ENCODE results near the gene ANKRD13A.
A peak's percentile ranks its signal among the peaks of the same experiment; 100 is the strongest.
"Not testable (repeated sequence)": the region's sequence is repeated elsewhere in the genome, so short reads cannot be mapped to it uniquely, and the experiment has no call there.

ANKRD13A gene

DNA sequence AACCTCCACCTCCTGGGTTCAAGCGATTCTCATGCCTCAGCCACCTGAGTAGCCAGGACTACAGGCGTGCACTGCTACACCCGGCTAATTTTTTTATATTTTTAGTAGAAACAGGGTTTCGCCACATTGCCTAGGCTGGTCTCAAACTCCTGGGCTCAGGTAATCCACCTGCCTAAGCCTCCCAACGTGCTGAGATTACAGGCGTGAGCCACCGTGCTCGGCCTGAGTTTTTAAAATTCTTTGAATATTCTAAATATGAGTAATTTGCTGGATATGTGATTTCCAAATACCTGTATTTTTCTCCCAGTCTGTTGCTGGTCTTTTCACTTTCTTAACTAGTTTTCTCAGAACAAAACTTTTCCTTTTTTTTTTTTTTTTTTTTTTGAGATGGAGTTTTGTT, 30.4 kb upstream of the ANKRD13A start:
- ChIA-PET POLR2A (no interaction called here), CTCF (no interaction called here)
- H3K4me3 ChIP-seq (ENCODE audit: low read depth, low read length): no peak overlapping the region
- no peak for DNase-seq (ENCODE audit: low read depth, low spot score)
- TF ChIP-seq, protein P1, sequence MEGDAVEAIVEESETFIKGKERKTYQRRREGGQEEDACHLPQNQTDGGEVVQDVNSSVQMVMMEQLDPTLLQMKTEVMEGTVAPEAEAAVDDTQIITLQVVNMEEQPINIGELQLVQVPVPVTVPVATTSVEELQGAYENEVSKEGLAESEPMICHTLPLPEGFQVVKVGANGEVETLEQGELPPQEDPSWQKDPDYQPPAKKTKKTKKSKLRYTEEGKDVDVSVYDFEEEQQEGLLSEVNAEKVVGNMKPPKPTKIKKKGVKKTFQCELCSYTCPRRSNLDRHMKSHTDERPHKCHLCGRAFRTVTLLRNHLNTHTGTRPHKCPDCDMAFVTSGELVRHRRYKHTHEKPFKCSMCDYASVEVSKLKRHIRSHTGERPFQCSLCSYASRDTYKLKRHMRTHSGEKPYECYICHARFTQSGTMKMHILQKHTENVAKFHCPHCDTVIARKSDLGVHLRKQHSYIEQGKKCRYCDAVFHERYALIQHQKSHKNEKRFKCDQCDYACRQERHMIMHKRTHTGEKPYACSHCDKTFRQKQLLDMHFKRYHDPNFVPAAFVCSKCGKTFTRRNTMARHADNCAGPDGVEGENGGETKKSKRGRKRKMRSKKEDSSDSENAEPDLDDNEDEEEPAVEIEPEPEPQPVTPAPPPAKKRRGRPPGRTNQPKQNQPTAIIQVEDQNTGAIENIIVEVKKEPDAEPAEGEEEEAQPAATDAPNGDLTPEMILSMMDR (IDR thresholded peaks at IDR 0.05; ENCODE audit: insufficient read depth, low read length, missing control alignments): no peak

GRCh38 chr12:109972821-109973220, 26.4 kb upstream of the ANKRD13A start:
- DNase-seq (ENCODE audit: low read depth, low spot score): no peak
- no peak overlapping the region for H3K4me3 ChIP-seq (ENCODE audit: low read depth, low read length)
- TF ChIP-seq, protein P1 (IDR thresholded peaks at IDR 0.05; ENCODE audit: insufficient read depth, low read length, missing control alignments): no peak
- ChIA-PET CTCF (interaction anchor here (1.0 kb wide), 1 partner anchor 8 kb away, joined by 3 read pairs; no protein-coding TSS in a partner anchor), POLR2A (no interaction called here)

DNA sequence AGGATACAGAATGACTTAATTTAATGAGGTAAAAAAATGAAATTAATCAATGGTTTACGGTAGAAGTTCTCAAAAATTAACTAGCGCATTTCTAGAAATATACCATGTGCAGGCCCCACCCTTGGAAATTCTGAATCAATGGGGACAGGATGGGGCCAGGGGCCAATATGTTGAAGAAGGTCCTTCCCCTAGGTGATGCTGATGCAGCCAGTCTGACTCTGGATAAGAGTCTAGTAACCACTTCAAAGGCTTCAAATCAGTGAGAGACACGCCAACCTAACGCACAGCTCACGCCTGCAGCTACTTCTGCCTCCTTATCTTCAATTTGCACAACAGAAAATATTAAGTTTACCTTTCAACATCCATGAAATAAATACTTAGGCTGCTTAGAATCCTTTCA, 17.9 kb upstream of the ANKRD13A start:
- TF ChIP-seq, protein P1 (IDR thresholded peaks at IDR 0.05; ENCODE audit: insufficient read depth, low read length, missing control alignments): no peak
- POLR2A ChIA-PET: interaction anchor here (0.8 kb wide), 1 partner anchor 21 kb away, joined by 3 read pairs; no protein-coding TSS in a partner anchor
- no peak for DNase-seq (ENCODE audit: low read depth, low spot score)
- CTCF ChIA-PET: interaction anchor here (0.7 to 1.3 kb wide), 3 partner anchors 16 to 450 kb away, joined by 3 read pairs; no protein-coding TSS in a partner anchor
- H3K4me3 ChIP-seq (ENCODE audit: low read depth, low read length): no peak overlapping the region

- peak; percentile 45 for DNase-seq (ENCODE audit: low read depth, low spot score)
- H3K4me3 ChIP-seq (ENCODE audit: low read depth, low read length): no peak overlapping the region
- TF ChIP-seq, protein P1 (IDR thresholded peaks at IDR 0.05; ENCODE audit: insufficient read depth, low read length, missing control alignments): no peak
- CTCF ChIA-PET: interaction anchor here (1.3 kb wide), 2 partner anchors 16 to 449 kb away, joined by 3 read pairs; no protein-coding TSS in a partner anchor
- POLR2A ChIA-PET: interaction anchor here (0.8 kb wide), 1 partner anchor 20 kb away, joined by 3 read pairs; no protein-coding TSS in a partner anchor
These were observed 17.0 kb upstream of the ANKRD13A start for GRCh38 chr12:109982210-109982609.

GRCh38 chr12:109983432-109984142, 15.6 kb upstream of the ANKRD13A start:
- CTCF ChIA-PET: no interaction called here
- POLR2A ChIA-PET: no interaction called here
- no peak overlapping the region for H3K4me3 ChIP-seq (ENCODE audit: low read depth, low read length)
- no peak for DNase-seq (ENCODE audit: low read depth, low spot score)
- TF ChIP-seq, protein P1 (IDR thresholded peaks at IDR 0.05; ENCODE audit: insufficient read depth, low read length, missing control alignments): no peak

GRCh38 chr12:109986236-109986635, 13.0 kb upstream of the ANKRD13A start:
- POLR2A ChIA-PET; DNase-seq (ENCODE audit: low read depth, low spot score); CTCF ChIA-PET; H3K4me3 ChIP-seq (ENCODE audit: low read depth, low read length): not testable (repeated sequence)
